22Rv1 (cell line): ENCODE results near the gene MAGEA11.

ENCODE experiments used
- CTCF ChIP-seq: fragments of 450-650 bp; IDR thresholded peaks from 2 replicates; pipeline ENCODE4 v1.5.1; 2017; ENCODE audit warnings: mild to moderate bottlenecking
- ZFX ChIP-seq: fragments of 450-650 bp; IDR thresholded peaks from 2 replicates; pipeline ENCODE4 v1.6.1; 2017; ENCODE audit warnings: antibody characterized with exemption, borderline replicate concordance

- no peak for TF ChIP-seq CTCF
- TF ChIP-seq ZFX, result no peak
Observed at GRCh38 chrX:149717803-149718202, 5.9 kb downstream of the MAGEA11 start.
